ENCODE data around the gene GNG7.

- TF ChIP-seq POLR2AphosphoS5 (IDR thresholded peaks at IDR 0.05; ENCODE audit: low read depth, low read length): no peak; the same call in 1 of the 2 replicates
- no peak for TF ChIP-seq POLR2A (IDR thresholded peaks at IDR 0.05; ENCODE audit: low read depth, low read length)
Observed at GRCh38 chr19:2557093-2557440, 145.4 kb downstream of the GNG7 start.
